SK-N-MC (cell line): Measurements from ENCODE around the gene SLC6A15.

Source experiments
- EZH2 ChIP-seq: fragments of 200-600 bp; sonication (generic); IDR thresholded peaks from one replicate; pipeline ENCODE4 v1.6.1; 2017; ENCODE audit warnings: antibody characterized with exemption
- POLR2AphosphoS5 ChIP-seq: IDR thresholded peaks from 2 replicates; pipeline ENCODE4 v1.6.1; 2012; ENCODE audit warnings: mild to moderate bottlenecking, low read depth, low read length, borderline replicate concordance

- no peak for TF ChIP-seq EZH2
- TF ChIP-seq POLR2AphosphoS5: no peak
These were observed 98.6 kb downstream of the SLC6A15 start for GRCh38 chr12:84813780-84814663.
